Measurements from ENCODE around the gene RASAL2.
"Not testable (repeated sequence)": the region's sequence is repeated elsewhere in the genome, so short reads cannot be mapped to it uniquely, and the experiment has no call there.

RASAL2 gene

DNA sequence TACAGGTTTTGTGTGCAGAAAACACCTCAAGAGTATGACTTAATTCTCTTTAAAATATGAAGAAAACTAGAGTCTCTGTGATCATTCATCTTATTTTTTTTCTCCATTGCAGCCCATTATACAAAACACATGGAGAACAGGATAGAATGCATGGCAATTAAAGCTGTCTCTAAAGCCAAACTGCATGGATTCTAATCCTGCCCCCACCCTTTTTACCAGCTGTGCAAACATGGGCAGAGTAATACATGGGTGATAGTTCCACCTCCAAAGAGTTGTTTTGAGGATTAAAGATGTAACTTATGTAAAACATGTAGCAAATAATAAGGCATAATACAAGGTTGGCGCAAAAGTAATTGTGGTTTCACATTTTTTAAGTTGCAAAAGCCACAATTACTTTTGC is 288.5 kb downstream of the RASAL2 start:
- no peaks in the 10 kb centered on the region for H3K9me3 Mint-ChIP-seq
- no peak overlapping the region for H3K4me3 Mint-ChIP-seq
- H3K4me1 Mint-ChIP-seq, result peaks cover 9% of the 10 kb centered on the region
- H3K27me3 Mint-ChIP-seq (ENCODE audit: low read depth), result no peaks in the 10 kb centered on the region
- H3K27ac Mint-ChIP-seq, result no peak overlapping the region
- TF ChIP-seq, protein P1, sequence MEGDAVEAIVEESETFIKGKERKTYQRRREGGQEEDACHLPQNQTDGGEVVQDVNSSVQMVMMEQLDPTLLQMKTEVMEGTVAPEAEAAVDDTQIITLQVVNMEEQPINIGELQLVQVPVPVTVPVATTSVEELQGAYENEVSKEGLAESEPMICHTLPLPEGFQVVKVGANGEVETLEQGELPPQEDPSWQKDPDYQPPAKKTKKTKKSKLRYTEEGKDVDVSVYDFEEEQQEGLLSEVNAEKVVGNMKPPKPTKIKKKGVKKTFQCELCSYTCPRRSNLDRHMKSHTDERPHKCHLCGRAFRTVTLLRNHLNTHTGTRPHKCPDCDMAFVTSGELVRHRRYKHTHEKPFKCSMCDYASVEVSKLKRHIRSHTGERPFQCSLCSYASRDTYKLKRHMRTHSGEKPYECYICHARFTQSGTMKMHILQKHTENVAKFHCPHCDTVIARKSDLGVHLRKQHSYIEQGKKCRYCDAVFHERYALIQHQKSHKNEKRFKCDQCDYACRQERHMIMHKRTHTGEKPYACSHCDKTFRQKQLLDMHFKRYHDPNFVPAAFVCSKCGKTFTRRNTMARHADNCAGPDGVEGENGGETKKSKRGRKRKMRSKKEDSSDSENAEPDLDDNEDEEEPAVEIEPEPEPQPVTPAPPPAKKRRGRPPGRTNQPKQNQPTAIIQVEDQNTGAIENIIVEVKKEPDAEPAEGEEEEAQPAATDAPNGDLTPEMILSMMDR (IDR thresholded peaks at IDR 0.05; ENCODE audit: unreplicated experiment in 3 of 3), result no peak
- no peaks in the 10 kb centered on the region for H3K36me3 Mint-ChIP-seq (ENCODE audit: low read depth)

DNA sequence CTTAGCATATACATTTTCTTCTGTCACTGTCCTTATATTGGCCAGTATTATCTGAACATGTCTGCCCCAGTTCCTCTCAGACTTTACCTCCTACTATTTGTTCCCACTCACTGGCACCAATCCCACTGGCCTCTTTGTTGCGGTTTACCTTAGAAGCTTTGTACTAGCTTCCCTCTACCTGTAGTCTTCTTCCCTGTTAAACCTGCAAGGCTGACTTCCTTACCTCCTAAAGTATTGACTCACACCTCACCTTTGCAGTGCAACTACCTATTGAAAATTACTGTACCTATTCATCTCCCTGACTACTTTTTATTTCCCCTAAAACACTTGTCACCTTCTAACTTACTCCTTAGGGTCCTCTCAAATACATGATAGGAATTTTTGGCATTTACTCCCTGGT is 291.8 kb downstream of the RASAL2 start:
- no peak overlapping the region for H3K27ac Mint-ChIP-seq
- no peaks in the 10 kb centered on the region for H3K27me3 Mint-ChIP-seq (ENCODE audit: low read depth)
- no peaks in the 10 kb centered on the region for H3K36me3 Mint-ChIP-seq (ENCODE audit: low read depth)
- TF ChIP-seq, protein P1 (IDR thresholded peaks at IDR 0.05; ENCODE audit: unreplicated experiment in 3 of 3), result no peak
- peaks cover 28% of the 10 kb centered on the region for H3K4me1 Mint-ChIP-seq
- H3K4me3 Mint-ChIP-seq, result no peak overlapping the region
- H3K9me3 Mint-ChIP-seq, result no peaks in the 10 kb centered on the region

DNA sequence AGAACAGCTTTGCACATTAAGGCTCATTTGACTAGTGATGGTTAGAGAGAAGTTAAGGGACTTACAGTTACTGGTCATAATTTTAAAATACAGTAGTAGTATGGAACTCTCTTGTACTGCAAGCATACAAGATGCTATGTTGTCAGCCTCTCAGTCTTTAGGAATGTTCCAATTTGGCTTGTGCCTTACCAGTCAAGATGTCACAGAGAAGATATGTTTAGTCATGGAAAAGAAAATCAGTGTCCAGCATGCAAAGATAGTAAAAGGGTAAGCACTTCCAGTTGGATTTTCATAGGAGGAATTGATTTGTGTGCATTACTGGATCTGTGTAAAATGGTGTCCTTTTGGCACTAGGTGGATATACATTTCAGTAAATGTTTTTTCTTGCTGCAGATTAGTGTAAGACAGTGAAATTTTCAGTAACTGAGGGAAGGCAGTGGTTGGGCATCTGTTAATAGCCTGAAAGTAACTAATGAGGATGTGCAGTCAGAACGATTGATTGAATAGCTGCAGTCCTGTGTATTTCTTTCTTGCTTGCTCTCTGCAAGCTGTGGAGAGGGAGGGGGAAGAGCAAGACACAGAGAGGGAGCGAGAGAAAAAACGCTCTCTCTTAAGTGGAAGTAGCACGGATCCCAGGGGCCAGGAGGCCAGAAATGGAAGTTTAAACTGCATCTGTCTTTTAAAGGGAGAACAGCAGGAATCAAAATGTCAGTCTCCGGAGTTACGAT is 294.7 kb downstream of the RASAL2 start:
- H3K9me3 Mint-ChIP-seq, result no peaks in the 10 kb centered on the region
- H3K4me1 Mint-ChIP-seq, result peaks cover 28% of the 10 kb centered on the region
- peak overlapping the region; percentile 26 to 60 (median 53) for H3K27ac Mint-ChIP-seq
- peak overlapping the region; percentile 6 to 37 (median 19) for H3K4me3 Mint-ChIP-seq
- no peaks in the 10 kb centered on the region for H3K36me3 Mint-ChIP-seq (ENCODE audit: low read depth)
- TF ChIP-seq, protein P1 (IDR thresholded peaks at IDR 0.05; ENCODE audit: unreplicated experiment in 3 of 3), result no peak
- no peaks in the 10 kb centered on the region for H3K27me3 Mint-ChIP-seq (ENCODE audit: low read depth)

DNA sequence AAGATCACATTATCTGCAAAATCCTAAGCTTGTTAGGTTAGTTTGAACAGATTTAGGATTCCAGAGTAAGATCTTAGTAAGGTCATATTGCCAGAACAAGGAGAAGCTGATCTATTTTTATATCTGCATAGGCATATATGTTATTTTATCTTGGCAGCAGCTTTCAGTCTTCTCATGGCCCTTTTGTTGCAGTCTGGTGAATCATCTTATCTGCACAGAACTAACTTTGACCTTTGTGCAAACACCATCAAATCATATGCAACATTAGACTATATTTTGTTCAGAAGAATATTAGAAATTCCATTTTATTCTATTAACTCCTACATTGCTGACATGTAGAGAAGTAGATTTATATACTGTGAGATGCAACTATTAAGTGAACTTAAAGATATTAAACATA is 295.5 kb downstream of the RASAL2 start:
- TF ChIP-seq, protein P1 (IDR thresholded peaks at IDR 0.05; ENCODE audit: unreplicated experiment in 3 of 3), result no peak
- no peaks in the 10 kb centered on the region for H3K27me3 Mint-ChIP-seq (ENCODE audit: low read depth)

DNA sequence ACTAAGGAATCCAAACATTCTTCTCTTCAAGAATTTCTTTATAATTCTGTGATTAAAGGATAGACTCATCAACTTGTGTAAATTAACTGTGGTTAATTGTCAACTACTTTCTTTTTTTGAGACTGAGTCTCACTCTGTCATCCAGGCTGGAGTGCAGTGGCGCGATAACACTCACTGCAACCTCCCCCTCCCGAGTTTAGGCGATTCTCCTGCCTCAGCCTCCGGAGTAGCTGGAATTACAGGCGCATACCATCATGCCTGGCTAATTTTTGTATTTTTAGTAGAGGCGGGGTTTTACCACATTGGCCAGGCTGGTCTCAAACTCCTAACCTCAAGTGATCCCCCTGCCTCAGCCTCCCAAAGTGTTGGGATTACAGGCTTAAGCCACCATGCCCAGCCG is 296.4 kb downstream of the RASAL2 start:
- peaks cover 28% of the 10 kb centered on the region for H3K4me1 Mint-ChIP-seq
- not testable (repeated sequence) for H3K9me3 Mint-ChIP-seq; H3K27ac Mint-ChIP-seq; H3K36me3 Mint-ChIP-seq (ENCODE audit: low read depth); H3K4me3 Mint-ChIP-seq; H3K27me3 Mint-ChIP-seq (ENCODE audit: low read depth)

More for the DNA sequence above, 295.5 kb downstream of the RASAL2 start:
- H3K4me1 Mint-ChIP-seq, result peaks cover 28% of the 10 kb centered on the region
- H3K27ac Mint-ChIP-seq, result peak overlapping the region in 1 of 3 experiments; percentile 60
- no peaks in the 10 kb centered on the region for H3K9me3 Mint-ChIP-seq
- no peak overlapping the region for H3K4me3 Mint-ChIP-seq
- H3K36me3 Mint-ChIP-seq (ENCODE audit: low read depth), result no peaks in the 10 kb centered on the region

DNA sequence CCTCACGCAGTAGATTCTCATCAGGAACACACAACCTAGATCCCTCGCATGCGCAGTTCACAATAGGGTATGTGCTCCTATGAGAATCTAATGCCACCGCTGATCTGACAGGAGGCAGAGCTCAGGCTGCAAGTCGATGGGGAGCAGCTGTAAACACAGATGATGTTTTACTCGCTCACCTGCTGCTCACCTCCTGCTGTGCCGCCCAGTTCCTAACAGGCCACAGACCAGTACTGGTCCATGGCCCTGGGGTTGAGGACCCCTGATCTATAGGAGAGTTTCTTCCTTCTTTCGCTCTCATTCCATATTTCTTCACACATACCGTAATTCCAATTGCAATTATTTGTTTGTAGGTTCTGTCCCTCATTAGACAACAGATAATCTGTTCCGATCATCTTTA is 299.5 kb downstream of the RASAL2 start:
- Mint-ChIP-seq H3K36me3 (ENCODE audit: low read depth) (no peaks in the 10 kb centered on the region), H3K9me3 (no peaks in the 10 kb centered on the region), H3K27me3 (ENCODE audit: low read depth) (no peaks in the 10 kb centered on the region), H3K27ac (no peak overlapping the region), H3K4me1 (peaks cover 15% of the 10 kb centered on the region), H3K4me3 (no peak overlapping the region)
- TF ChIP-seq, protein P1 (IDR thresholded peaks at IDR 0.05; ENCODE audit: unreplicated experiment in 3 of 3), result no peak

All from nephron (organoid).